T-helper 2 cell treated with Interferon-gamma antibody and Interleukin-4, amounts not matched to agents 5 μg/mL and 100 μg/mL, for 36 hours (primary cell): ENCODE measurements around the gene GNL3L.
A peak's percentile ranks its signal among the peaks of the same experiment; 100 is the strongest.
"Not testable (repeated sequence)": the region's sequence is repeated elsewhere in the genome, so short reads cannot be mapped to it uniquely, and the experiment has no call there.

Experiments
- DNase-seq: peaks from one replicate; pipeline ENCODE4 v3.0.0; 2021; ENCODE audit warnings: low spot score
- H3K27ac Mint-ChIP-seq: one replicate; pipeline ENCODE4 v1.8.0; 2021; ENCODE audit warnings: mild to moderate bottlenecking, mixed read lengths
- H3K27me3 Mint-ChIP-seq: one replicate; pipeline ENCODE4 v1.8.0; 2021; ENCODE audit warnings: low read depth, mixed read lengths
- H3K36me3 Mint-ChIP-seq: one replicate; pipeline ENCODE4 v1.8.0; 2021; ENCODE audit warnings: low read depth, mixed read lengths
- H3K4me1 Mint-ChIP-seq: one replicate; pipeline ENCODE4 v1.8.0; 2021; ENCODE audit warnings: low read depth, mixed read lengths
- H3K4me3 Mint-ChIP-seq: one replicate; pipeline ENCODE4 v1.8.0; 2022; ENCODE audit warnings: mild to moderate bottlenecking, moderate library complexity, mixed read lengths
- H3K9me3 Mint-ChIP-seq: one replicate; pipeline ENCODE4 v1.8.0; 2021; ENCODE audit warnings: mixed read lengths

GNL3L gene

GRCh38 chrX:54529552-54530356 lies at the start of gene GNL3L:
Gene GNL3L (plus strand): TSS chrX:54530219. CDS start chrX:54532567, 2,348 bp downstream.
- Mint-ChIP-seq H3K4me3 (peak within 1 kb of the TSS; percentile 96), H3K4me1 (peaks cover 20% of the 10 kb centered on the region), H3K36me3 (peaks cover 23% of the 10 kb centered on the region), H3K9me3 (peaks cover 10% of the 10 kb centered on the region), H3K27ac (peak within 1 kb of the TSS; percentile 95), H3K27me3 (no peaks in the 10 kb centered on the region)
- peak; percentile 72 for DNase-seq

GRCh38 chrX:54482839-54483593 lies 47.0 kb upstream of the GNL3L start:
- H3K4me3 Mint-ChIP-seq, result no peak overlapping the region
- H3K27me3 Mint-ChIP-seq, result no peaks in the 10 kb centered on the region
- H3K9me3 Mint-ChIP-seq, result no peaks in the 10 kb centered on the region
- no peak overlapping the region for H3K27ac Mint-ChIP-seq
- DNase-seq, result no peak
- H3K4me1 Mint-ChIP-seq, result no peaks in the 10 kb centered on the region
- H3K36me3 Mint-ChIP-seq, result no peaks in the 10 kb centered on the region

- DNase-seq, result no peak
- Mint-ChIP-seq H3K9me3 (no peaks in the 10 kb centered on the region), H3K27me3 (no peaks in the 10 kb centered on the region), H3K4me3 (no peak overlapping the region), H3K27ac (no peak overlapping the region), H3K36me3 (no peaks in the 10 kb centered on the region), H3K4me1 (no peaks in the 10 kb centered on the region)
Measured at GRCh38 chrX:54483946-54484345, 46.1 kb upstream of the GNL3L start.

GRCh38 chrX:54484666-54485065 lies 45.4 kb upstream of the GNL3L start:
- H3K9me3 Mint-ChIP-seq, result no peaks in the 10 kb centered on the region
- H3K27me3 Mint-ChIP-seq, result no peaks in the 10 kb centered on the region
- no peak overlapping the region for H3K27ac Mint-ChIP-seq
- no peaks in the 10 kb centered on the region for H3K4me1 Mint-ChIP-seq
- no peaks in the 10 kb centered on the region for H3K36me3 Mint-ChIP-seq
- H3K4me3 Mint-ChIP-seq, result no peak overlapping the region
- DNase-seq, result no peak

- H3K27ac Mint-ChIP-seq, H3K9me3 Mint-ChIP-seq, H3K4me3 Mint-ChIP-seq, H3K36me3 Mint-ChIP-seq, DNase-seq, H3K4me1 Mint-ChIP-seq: not testable (repeated sequence)
- peaks cover 17% of the 10 kb centered on the region for H3K27me3 Mint-ChIP-seq
Measured at GRCh38 chrX:54489819-54490218, 40.2 kb upstream of the GNL3L start.

- Mint-ChIP-seq H3K27me3 (peaks cover 31% of the 10 kb centered on the region), H3K9me3 (no peaks in the 10 kb centered on the region), H3K27ac (no peak overlapping the region), H3K36me3 (no peaks in the 10 kb centered on the region), H3K4me3 (no peak overlapping the region), H3K4me1 (peaks cover 8% of the 10 kb centered on the region)
- no peak for DNase-seq
Measured at GRCh38 chrX:54492340-54492739, 37.7 kb upstream of the GNL3L start.

- Mint-ChIP-seq H3K4me1 (peaks cover 9% of the 10 kb centered on the region), H3K4me3 (peak overlapping the region; percentile 67), H3K36me3 (no peaks in the 10 kb centered on the region), H3K27me3 (peaks cover 45% of the 10 kb centered on the region), H3K27ac (no peak overlapping the region), H3K9me3 (no peaks in the 10 kb centered on the region)
- DNase-seq, result no peak
Measured at GRCh38 chrX:54494166-54494988, 35.6 kb upstream of the GNL3L start.

- Mint-ChIP-seq H3K9me3 (no peaks in the 10 kb centered on the region), H3K27me3 (peaks cover 46% of the 10 kb centered on the region), H3K4me1 (peaks cover 9% of the 10 kb centered on the region), H3K4me3 (peak overlapping the region; percentile 48), H3K36me3 (no peaks in the 10 kb centered on the region), H3K27ac (no peak overlapping the region)
- no peak for DNase-seq
Measured at GRCh38 chrX:54494989-54495813, 34.8 kb upstream of the GNL3L start.

GRCh38 chrX:54495814-54496516 lies 34.1 kb upstream of the GNL3L start, which contains the start of gene FGD1:
Gene FGD1 (minus strand): TSS chrX:54496234. CDS start chrX:54495432, 802 bp downstream.
- no peaks in the 10 kb centered on the region for H3K9me3 Mint-ChIP-seq
- peak; percentile 12 for DNase-seq
- peaks cover 9% of the 10 kb centered on the region for H3K4me1 Mint-ChIP-seq
- no peaks in the 10 kb centered on the region for H3K36me3 Mint-ChIP-seq
- peaks cover 50% of the 10 kb centered on the region for H3K27me3 Mint-ChIP-seq
- no peak within 1 kb of the TSS for H3K27ac Mint-ChIP-seq
- H3K4me3 Mint-ChIP-seq, result peak within 1 kb of the TSS; percentile 48

GRCh38 chrX:54496517-54496852 lies 33.5 kb upstream of the GNL3L start:
- Mint-ChIP-seq H3K27ac (no peak overlapping the region), H3K9me3 (no peaks in the 10 kb centered on the region), H3K36me3 (no peaks in the 10 kb centered on the region), H3K4me3 (peak overlapping the region; percentile 47), H3K4me1 (peaks cover 9% of the 10 kb centered on the region), H3K27me3 (peaks cover 50% of the 10 kb centered on the region)
- no peak for DNase-seq

- Mint-ChIP-seq H3K4me3 (peak overlapping the region; percentile 47), H3K36me3 (no peaks in the 10 kb centered on the region), H3K9me3 (no peaks in the 10 kb centered on the region), H3K27ac (no peak overlapping the region), H3K27me3 (peaks cover 50% of the 10 kb centered on the region), H3K4me1 (peaks cover 9% of the 10 kb centered on the region)
- DNase-seq, result no peak
Measured at GRCh38 chrX:54496936-54497335, 33.1 kb upstream of the GNL3L start.

- H3K4me1 Mint-ChIP-seq, result no peaks in the 10 kb centered on the region
- H3K9me3 Mint-ChIP-seq, result no peaks in the 10 kb centered on the region
- H3K4me3 Mint-ChIP-seq, result no peak overlapping the region
- H3K36me3 Mint-ChIP-seq, result no peaks in the 10 kb centered on the region
- H3K27me3 Mint-ChIP-seq, result peaks cover 4% of the 10 kb centered on the region
- no peak for DNase-seq
- H3K27ac Mint-ChIP-seq, result no peak overlapping the region
Measured at GRCh38 chrX:54509400-54509799, 20.6 kb upstream of the GNL3L start.

GRCh38 chrX:54529151-54529550 lies 868 bp upstream of the GNL3L start:
- no peaks in the 10 kb centered on the region for H3K27me3 Mint-ChIP-seq
- no peak for DNase-seq
- peaks cover 10% of the 10 kb centered on the region for H3K9me3 Mint-ChIP-seq
- H3K4me3 Mint-ChIP-seq, result peak overlapping the region; percentile 96
- peak overlapping the region; percentile 95 for H3K27ac Mint-ChIP-seq
- peaks cover 14% of the 10 kb centered on the region for H3K4me1 Mint-ChIP-seq
- H3K36me3 Mint-ChIP-seq, result peaks cover 17% of the 10 kb centered on the region
